ENCODE measurements around the gene ADRM1.

Gene ADRM1

GRCh38 chr20:62301773-62302340, 940 bp upstream of the ADRM1 start:
- DNase-seq (ENCODE audit: low read depth): peak; percentile 94
- peak overlapping the region; percentile 78 for H3K4me3 ChIP-seq (ENCODE audit: low read depth, low read length)
- TF ChIP-seq CTCF (conservative IDR thresholded peaks at IDR 0.05; ENCODE audit: low read depth, low read length): peak; percentile 88

GRCh38 chr20:62303062-62303339, 204 bp downstream of the ADRM1 start:
- peak overlapping the region; percentile 89 for H3K4me3 ChIP-seq (ENCODE audit: low read depth, low read length)
- no peak for DNase-seq (ENCODE audit: low read depth)
- no peak for TF ChIP-seq CTCF (conservative IDR thresholded peaks at IDR 0.05; ENCODE audit: low read depth, low read length)

GRCh38 chr20:62303340-62304226, 786 bp downstream of the ADRM1 start:
- peak overlapping the region; percentile 89 for H3K4me3 ChIP-seq (ENCODE audit: low read depth, low read length)
- no peak for TF ChIP-seq CTCF (conservative IDR thresholded peaks at IDR 0.05; ENCODE audit: low read depth, low read length)

GRCh38 chr20:62304331-62305148, 1.7 kb downstream of the ADRM1 start:
- TF ChIP-seq CTCF (conservative IDR thresholded peaks at IDR 0.05; ENCODE audit: low read depth, low read length): no peak
- no peak for DNase-seq (ENCODE audit: low read depth)
- H3K4me3 ChIP-seq (ENCODE audit: low read depth, low read length): peak overlapping the region; percentile 89

More at GRCh38 chr20:62303340-62304226, 786 bp downstream of the ADRM1 start:
- DNase-seq (ENCODE audit: low read depth): peak; percentile 32

- no peak for TF ChIP-seq CTCF (conservative IDR thresholded peaks at IDR 0.05; ENCODE audit: low read depth, low read length)
- peak overlapping the region; percentile 89 for H3K4me3 ChIP-seq (ENCODE audit: low read depth, low read length)
- no peak for DNase-seq (ENCODE audit: low read depth)
Observed at GRCh38 chr20:62305149-62305764, 2.5 kb downstream of the ADRM1 start.

- no peak overlapping the region for H3K4me3 ChIP-seq (ENCODE audit: low read depth, low read length)
- no peak for TF ChIP-seq CTCF (conservative IDR thresholded peaks at IDR 0.05; ENCODE audit: low read depth, low read length)
- DNase-seq (ENCODE audit: low read depth): no peak
Observed at GRCh38 chr20:62305765-62306413, 3.1 kb downstream of the ADRM1 start.
